ENCODE data around the gene AGPAT1. TPM values are rescaled to one million over a fixed set of nuclear protein-coding genes. Genes with fewer than 3 reads are reported as not detected.

The AGPAT1 gene
- total and polyA plus RNA-seq, 2 experiments from 2014 or later: 39.8 to 82.1 TPM

DNA sequence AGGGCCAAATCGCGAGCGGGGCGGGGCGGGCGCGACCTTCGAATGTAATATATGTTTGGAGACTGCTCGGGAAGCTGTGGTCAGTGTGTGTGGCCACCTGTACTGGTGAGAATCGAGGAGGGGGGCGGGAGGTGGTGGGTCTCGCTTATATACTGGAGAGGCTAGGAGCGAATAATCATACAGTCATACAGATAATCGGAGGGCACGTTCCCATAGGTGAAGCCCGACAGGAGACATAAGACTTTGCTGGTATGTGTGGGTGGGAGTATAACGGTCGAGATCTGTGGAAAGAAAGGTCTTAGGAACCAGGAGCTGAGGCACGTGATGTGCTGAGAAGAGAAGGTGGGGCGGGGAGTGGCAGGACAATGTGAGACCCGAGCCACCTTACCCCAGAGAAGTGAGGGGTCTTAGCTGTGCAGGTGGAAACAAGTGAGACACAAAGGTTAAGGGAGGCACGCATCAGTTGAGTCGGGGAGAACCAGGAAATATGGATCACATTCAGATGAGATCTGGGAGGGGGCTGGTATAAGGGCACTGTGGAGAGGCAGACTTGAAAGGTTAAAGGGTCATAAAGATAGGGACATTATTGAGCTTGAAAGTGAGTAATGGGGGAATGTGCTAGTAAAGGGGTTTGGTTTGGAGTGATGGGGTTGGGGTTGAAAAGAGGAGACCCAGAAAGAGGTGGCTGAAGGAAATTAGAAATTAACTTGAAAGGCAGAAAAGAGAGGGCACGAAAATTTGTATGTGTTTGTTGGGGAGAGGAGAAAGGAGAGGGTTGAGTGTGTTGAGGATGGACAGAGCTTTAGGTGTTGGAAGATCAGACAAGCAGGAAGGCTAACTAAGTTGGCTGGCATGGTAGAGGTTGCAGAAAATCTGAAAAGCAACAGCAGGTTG is 2.9 kb upstream of the AGPAT1 start (continued):
- TF ChIP-seq, protein P1, sequence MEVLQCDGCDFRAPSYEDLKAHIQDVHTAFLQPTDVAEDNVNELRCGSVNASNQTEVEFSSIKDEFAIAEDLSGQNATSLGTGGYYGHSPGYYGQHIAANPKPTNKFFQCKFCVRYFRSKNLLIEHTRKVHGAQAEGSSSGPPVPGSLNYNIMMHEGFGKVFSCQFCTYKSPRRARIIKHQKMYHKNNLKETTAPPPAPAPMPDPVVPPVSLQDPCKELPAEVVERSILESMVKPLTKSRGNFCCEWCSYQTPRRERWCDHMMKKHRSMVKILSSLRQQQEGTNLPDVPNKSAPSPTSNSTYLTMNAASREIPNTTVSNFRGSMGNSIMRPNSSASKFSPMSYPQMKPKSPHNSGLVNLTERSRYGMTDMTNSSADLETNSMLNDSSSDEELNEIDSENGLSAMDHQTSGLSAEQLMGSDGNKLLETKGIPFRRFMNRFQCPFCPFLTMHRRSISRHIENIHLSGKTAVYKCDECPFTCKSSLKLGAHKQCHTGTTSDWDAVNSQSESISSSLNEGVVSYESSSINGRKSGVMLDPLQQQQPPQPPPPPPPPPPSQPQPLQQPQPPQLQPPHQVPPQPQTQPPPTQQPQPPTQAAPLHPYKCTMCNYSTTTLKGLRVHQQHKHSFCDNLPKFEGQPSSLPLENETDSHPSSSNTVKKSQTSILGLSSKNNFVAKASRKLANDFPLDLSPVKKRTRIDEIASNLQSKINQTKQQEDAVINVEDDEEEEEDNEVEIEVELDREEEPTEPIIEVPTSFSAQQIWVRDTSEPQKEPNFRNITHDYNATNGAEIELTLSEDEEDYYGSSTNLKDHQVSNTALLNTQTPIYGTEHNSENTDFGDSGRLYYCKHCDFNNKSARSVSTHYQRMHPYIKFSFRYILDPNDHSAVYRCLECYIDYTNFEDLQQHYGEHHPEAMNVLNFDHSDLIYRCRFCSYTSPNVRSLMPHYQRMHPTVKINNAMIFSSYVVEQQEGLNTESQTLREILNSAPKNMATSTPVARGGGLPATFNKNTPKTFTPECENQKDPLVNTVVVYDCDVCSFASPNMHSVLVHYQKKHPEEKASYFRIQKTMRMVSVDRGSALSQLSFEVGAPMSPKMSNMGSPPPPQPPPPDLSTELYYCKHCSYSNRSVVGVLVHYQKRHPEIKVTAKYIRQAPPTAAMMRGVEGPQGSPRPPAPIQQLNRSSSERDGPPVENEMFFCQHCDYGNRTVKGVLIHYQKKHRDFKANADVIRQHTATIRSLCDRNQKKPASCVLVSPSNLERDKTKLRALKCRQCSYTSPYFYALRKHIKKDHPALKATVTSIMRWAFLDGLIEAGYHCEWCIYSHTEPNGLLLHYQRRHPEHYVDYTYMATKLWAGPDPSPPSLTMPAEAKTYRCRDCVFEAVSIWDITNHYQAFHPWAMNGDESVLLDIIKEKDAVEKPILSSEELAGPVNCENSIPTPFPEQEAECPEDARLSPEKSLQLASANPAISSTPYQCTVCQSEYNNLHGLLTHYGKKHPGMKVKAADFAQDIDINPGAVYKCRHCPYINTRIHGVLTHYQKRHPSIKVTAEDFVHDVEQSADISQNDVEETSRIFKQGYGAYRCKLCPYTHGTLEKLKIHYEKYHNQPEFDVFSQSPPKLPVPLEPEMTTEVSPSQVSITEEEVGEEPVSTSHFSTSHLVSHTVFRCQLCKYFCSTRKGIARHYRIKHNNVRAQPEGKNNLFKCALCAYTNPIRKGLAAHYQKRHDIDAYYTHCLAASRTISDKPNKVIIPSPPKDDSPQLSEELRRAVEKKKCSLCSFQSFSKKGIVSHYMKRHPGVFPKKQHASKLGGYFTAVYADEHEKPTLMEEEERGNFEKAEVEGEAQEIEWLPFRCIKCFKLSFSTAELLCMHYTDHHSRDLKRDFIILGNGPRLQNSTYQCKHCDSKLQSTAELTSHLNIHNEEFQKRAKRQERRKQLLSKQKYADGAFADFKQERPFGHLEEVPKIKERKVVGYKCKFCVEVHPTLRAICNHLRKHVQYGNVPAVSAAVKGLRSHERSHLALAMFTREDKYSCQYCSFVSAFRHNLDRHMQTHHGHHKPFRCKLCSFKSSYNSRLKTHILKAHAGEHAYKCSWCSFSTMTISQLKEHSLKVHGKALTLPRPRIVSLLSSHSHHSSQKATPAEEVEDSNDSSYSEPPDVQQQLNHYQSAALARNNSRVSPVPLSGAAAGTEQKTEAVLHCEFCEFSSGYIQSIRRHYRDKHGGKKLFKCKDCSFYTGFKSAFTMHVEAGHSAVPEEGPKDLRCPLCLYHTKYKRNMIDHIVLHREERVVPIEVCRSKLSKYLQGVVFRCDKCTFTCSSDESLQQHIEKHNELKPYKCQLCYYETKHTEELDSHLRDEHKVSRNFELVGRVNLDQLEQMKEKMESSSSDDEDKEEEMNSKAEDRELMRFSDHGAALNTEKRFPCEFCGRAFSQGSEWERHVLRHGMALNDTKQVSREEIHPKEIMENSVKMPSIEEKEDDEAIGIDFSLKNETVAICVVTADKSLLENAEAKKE (CRISPR knock-in tag; IDR thresholded peaks at IDR 0.05): no peak
- TF ChIP-seq STAT1 (IDR thresholded peaks at IDR 0.05; ENCODE audit: unreplicated experiment): no peak
- TF ChIP-seq JUNB (IDR thresholded peaks at IDR 0.05; ENCODE audit: unreplicated experiment): no peak

DNA sequence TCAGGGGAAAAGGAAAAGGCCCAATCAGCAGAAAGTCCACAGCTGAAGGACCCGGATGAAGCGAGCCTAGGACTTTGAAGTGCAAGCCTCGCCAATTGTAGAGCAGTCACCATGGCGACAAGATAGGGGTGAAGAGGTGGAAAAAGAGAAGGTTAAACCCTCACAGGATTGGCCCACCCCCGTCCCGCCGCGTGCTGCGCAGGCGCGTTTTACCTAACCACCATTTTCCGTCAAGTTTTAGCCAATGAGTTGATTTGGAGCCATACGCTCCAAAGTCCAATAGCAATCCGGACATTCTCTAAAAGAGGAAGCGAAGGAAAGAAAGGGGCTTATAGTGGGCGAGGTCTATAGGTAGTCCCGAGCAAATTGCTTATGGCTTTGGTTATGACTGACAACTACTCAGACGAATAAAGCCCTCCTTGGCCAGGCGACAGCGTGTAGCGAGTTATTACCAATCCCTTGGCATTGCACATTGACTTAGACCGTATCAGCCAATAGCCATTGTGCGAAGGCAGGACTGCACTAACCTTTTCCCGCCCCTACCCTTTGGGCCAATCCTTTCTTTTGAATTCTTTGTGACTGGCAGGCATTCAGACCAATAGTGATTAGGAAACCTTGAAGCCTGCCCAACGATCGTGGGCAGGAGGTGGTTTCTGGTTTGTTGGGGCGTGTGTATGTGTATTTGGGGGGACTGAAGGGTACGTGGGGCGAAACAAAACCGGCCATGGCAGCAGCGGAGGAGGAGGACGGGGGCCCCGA is 2.1 kb upstream of the AGPAT1 start, which contains the start of gene RNF5:
RNF5 (plus strand) TSS at position 618 of the 759 bp plus-strand sequence; CDS start at position 725, 107 bp downstream.
- peak within 1 kb of the TSS; percentile 93 for H3K27ac ChIP-seq (ENCODE audit: low read depth)
- H3K4me2 ChIP-seq: peak within 1 kb of the TSS; percentile 85
- ATAC-seq (peak; percentile 73), DNase-seq (ENCODE audit: low spot score) (peak; percentile 100)
- H3K36me3 ChIP-seq (ENCODE audit: insufficient read depth): peaks cover 2% of the 10 kb centered on the region; the same call in 1 of the 2 replicates
- no peaks in the 10 kb centered on the region for H3K27me3 ChIP-seq (ENCODE audit: insufficient read depth)
- TF ChIP-seq NANOG (IDR thresholded peaks at IDR 0.05; ENCODE audit: borderline replicate concordance): no peak
- TF ChIP-seq CREB1 (CRISPR knock-in tag; IDR thresholded peaks at IDR 0.05; ENCODE audit: low read depth): peak; percentile 80
- peaks cover 4% of the 10 kb centered on the region; the same call in 1 of the 2 replicates for H4K20me1 ChIP-seq (replicated peaks; ENCODE audit: insufficient read depth)
- peak within 1 kb of the TSS; percentile 79 for H3K4me3 ChIP-seq
- H3K9me2 ChIP-seq (ENCODE audit: insufficient read depth): no peaks in the 10 kb centered on the region
- peaks cover 22% of the 10 kb centered on the region for H3K4me1 ChIP-seq (ENCODE audit: insufficient read depth)
- Mint-ChIP-seq H3K36me3 (ENCODE audit: low read depth) (peaks cover 41% of the 10 kb centered on the region), H3K4me3 (peak within 1 kb of the TSS; percentile 79), H3K9me3 (no peaks in the 10 kb centered on the region), H3K4me1 (peaks cover 48% of the 10 kb centered on the region), H3K27me3 (ENCODE audit: insufficient read depth, low read depth, poor library complexity) (peaks cover 23% of the 10 kb centered on the region), H3K27ac (peak within 1 kb of the TSS; percentile 91)
- H3F3A ChIP-seq (replicated peaks; ENCODE audit: low read depth): 0 out of 2 replicates have a peak, but pooled peaks cover 7% of the 10 kb centered on the region
- peaks cover 41% of the 10 kb centered on the region for H3K79me2 ChIP-seq (replicated peaks; ENCODE audit: insufficient read depth)
- H2AFZ ChIP-seq: no peak within 1 kb of the TSS; the same call in 1 of the 2 replicates

All from GM23338 (cell line).